Right lobe of liver (tissue), 4 donors: ENCODE measurements around the gene SPOCK1.

Source experiments
- POLR2A ChIP-seq: fragments of 450-650 bp; IDR thresholded peaks from one replicate; pipeline ENCODE4 v1.6.1; 2017; ENCODE audit warnings: antibody characterized with exemption, mild to moderate bottlenecking
- TF ChIP-seq, protein P1 (sequence below), 4 donors: fragments of 200-600 bp in 3 of 4; fragments of 450-650 bp in 1 of 4; IDR thresholded peaks; one replicate each; pipeline versions ENCODE4 v1.5.1 to v1.8.0; 2016 to 2022; ENCODE audit warnings: antibody characterized with exemption in 4 of 4, mild to moderate bottlenecking in 2 of 4
- donor health status: DM: no; HTN: no; CAD: no.
- donor health status: DM: no; HTN: no; CAD: no.
- donor health status: DM: no; HTN: yes; CAD: no.

DNA sequence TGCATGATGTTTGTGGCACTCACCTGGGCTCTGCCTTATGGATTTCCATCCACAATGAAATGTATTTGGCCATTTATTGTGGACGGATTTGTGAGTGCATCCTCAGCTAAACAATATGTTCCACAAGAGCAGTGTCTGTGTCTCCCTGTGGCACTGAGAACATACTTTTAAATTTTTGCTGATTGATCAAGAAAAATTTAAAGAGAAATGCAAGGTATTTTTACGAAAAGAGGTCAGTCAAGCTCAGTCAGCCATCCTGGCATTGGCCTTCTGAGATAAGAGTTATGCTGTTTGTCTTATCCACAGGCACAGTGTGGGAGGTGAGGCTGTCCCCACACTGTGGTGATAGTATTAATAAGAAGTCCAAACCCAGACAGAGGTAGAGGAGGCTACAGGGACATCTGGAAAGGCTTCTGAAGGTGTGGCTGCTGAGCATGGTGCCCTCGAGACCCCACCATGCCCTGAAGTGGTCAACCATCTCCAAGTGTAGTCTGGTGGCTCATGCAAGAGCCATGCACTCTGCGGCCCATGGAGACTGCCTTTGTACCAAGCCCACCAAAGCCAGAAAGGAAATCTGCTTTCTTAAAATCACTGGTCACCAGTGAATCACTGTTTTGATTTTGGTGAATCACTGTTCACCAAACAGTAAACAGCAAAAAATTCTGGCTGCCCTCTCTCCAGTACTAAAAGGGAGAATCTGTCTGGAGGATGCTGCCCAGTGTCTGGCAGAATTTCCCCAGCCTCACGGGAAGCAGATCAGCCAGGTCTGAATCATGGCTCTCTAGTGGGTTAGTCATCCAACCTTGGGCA, 28.8 kb downstream of the SPOCK1 start:
- TF ChIP-seq, protein P1, sequence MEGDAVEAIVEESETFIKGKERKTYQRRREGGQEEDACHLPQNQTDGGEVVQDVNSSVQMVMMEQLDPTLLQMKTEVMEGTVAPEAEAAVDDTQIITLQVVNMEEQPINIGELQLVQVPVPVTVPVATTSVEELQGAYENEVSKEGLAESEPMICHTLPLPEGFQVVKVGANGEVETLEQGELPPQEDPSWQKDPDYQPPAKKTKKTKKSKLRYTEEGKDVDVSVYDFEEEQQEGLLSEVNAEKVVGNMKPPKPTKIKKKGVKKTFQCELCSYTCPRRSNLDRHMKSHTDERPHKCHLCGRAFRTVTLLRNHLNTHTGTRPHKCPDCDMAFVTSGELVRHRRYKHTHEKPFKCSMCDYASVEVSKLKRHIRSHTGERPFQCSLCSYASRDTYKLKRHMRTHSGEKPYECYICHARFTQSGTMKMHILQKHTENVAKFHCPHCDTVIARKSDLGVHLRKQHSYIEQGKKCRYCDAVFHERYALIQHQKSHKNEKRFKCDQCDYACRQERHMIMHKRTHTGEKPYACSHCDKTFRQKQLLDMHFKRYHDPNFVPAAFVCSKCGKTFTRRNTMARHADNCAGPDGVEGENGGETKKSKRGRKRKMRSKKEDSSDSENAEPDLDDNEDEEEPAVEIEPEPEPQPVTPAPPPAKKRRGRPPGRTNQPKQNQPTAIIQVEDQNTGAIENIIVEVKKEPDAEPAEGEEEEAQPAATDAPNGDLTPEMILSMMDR (IDR thresholded peaks at IDR 0.05): no peak
- TF ChIP-seq POLR2A: no peak
